Measurements from ENCODE around the gene BICD1. TPM values are rescaled to one million over a fixed set of nuclear protein-coding genes. Genes with fewer than 3 reads are reported as not detected.

BICD1 gene
- total RNA-seq, 1 experiment from 2014 or later = 41.3 TPM

GRCh38 chr12:32178341-32179010 lies 71.8 kb downstream of the BICD1 start:
- H3K79me2 ChIP-seq (ENCODE audit: low read depth) = no peaks in the 10 kb centered on the region
- BruUV-seq (replicated peaks) = no TSS peak
- CTCF ChIA-PET = no interaction called here

GRCh38 chr12:32179011-32179395 lies 72.4 kb downstream of the BICD1 start:
- TF ChIP-seq EZH2 (IDR thresholded peaks at IDR 0.05; ENCODE audit: low read depth) (no peak), CTCF (conservative IDR thresholded peaks at IDR 0.05) (no peak)
- ChIA-PET POLR2A (ENCODE audit: unreplicated experiment) (no interaction called here), CTCF (no interaction called here)
- Histone ChIP-seq H4K20me1 (ENCODE audit: insufficient read depth) (no peaks in the 10 kb centered on the region), H3F3A (ENCODE audit: insufficient read depth, low read depth) (peaks cover 3% of the 10 kb centered on the region; the same call in 1 of the 2 replicates), H3K9me2 (ENCODE audit: insufficient read depth) (no peaks in the 10 kb centered on the region), H3K27me3 (ENCODE audit: insufficient read depth, low read depth) (no peaks in the 10 kb centered on the region), H2AFZ (no peak overlapping the region), H3K4me1 (replicated peaks; ENCODE audit: insufficient read depth) (no peaks in the 10 kb centered on the region), H3K4me3 (no peak overlapping the region), H3K4me2 (no peak overlapping the region), H3K9me3 (ENCODE audit: insufficient read depth, low read depth) (no peaks in the 10 kb centered on the region), H3K79me2 (ENCODE audit: low read depth) (no peaks in the 10 kb centered on the region), H3K36me3 (ENCODE audit: low read depth) (no peaks in the 10 kb centered on the region), H3K27ac (no peak overlapping the region)
- no peak for DNase-seq
- intact Hi-C loops (cut with micrococcal nuclease; ENCODE audit: unreplicated experiment) = no loop called here
- BruUV-seq (replicated peaks) = no TSS peak

More at GRCh38 chr12:32178341-32179010, 71.8 kb downstream of the BICD1 start:
- no peaks in the 10 kb centered on the region for H3K9me3 ChIP-seq (ENCODE audit: insufficient read depth, low read depth)
- no peak overlapping the region for H3K27ac ChIP-seq
- no peaks in the 10 kb centered on the region for H4K20me1 ChIP-seq (ENCODE audit: insufficient read depth)
- POLR2A ChIA-PET (ENCODE audit: unreplicated experiment) = interaction anchor here (0.7 kb wide), 1 partner anchor 30 kb away, joined by 3 read pairs; no protein-coding TSS in a partner anchor
- DNase-seq = no peak
- H3K4me3 ChIP-seq = no peak overlapping the region
- H3K9me2 ChIP-seq (ENCODE audit: insufficient read depth) = no peaks in the 10 kb centered on the region
- no peak for TF ChIP-seq EZH2 (IDR thresholded peaks at IDR 0.05; ENCODE audit: low read depth)
- TF ChIP-seq CTCF (conservative IDR thresholded peaks at IDR 0.05) = no peak
- no peaks in the 10 kb centered on the region for H3K27me3 ChIP-seq (ENCODE audit: insufficient read depth, low read depth)
- no peak overlapping the region for H3K4me2 ChIP-seq
- H2AFZ ChIP-seq = no peak overlapping the region
- intact Hi-C loops (cut with micrococcal nuclease; ENCODE audit: unreplicated experiment) = no loop called here
- H3K4me1 ChIP-seq (replicated peaks; ENCODE audit: insufficient read depth) = no peaks in the 10 kb centered on the region
- no peaks in the 10 kb centered on the region for H3K36me3 ChIP-seq (ENCODE audit: low read depth)
- H3F3A ChIP-seq (ENCODE audit: insufficient read depth, low read depth) = peaks cover 3% of the 10 kb centered on the region; the same call in 1 of the 2 replicates

GRCh38 chr12:32181498-32182175 lies 75.0 kb downstream of the BICD1 start:
- no peak overlapping the region for H3K4me2 ChIP-seq
- BruUV-seq (replicated peaks) = no TSS peak
- no peak overlapping the region for H2AFZ ChIP-seq
- H3K27ac ChIP-seq = no peak overlapping the region
- H3K79me2 ChIP-seq (ENCODE audit: low read depth) = no peaks in the 10 kb centered on the region
- no peak overlapping the region for H3K4me3 ChIP-seq
- no peaks in the 10 kb centered on the region for H3K9me2 ChIP-seq (ENCODE audit: insufficient read depth)
- intact Hi-C loops (cut with micrococcal nuclease; ENCODE audit: unreplicated experiment) = no loop called here
- ChIA-PET CTCF (no interaction called here), POLR2A (ENCODE audit: unreplicated experiment) (interaction anchor here (0.5 kb wide), 1 partner anchor 43 kb away, joined by 3 read pairs; no protein-coding TSS in a partner anchor)
- no peaks in the 10 kb centered on the region for H3K4me1 ChIP-seq (replicated peaks; ENCODE audit: insufficient read depth)
- DNase-seq = no peak
- no peaks in the 10 kb centered on the region for H4K20me1 ChIP-seq (ENCODE audit: insufficient read depth)
- no peaks in the 10 kb centered on the region for H3K9me3 ChIP-seq (ENCODE audit: insufficient read depth, low read depth)
- H3F3A ChIP-seq (ENCODE audit: insufficient read depth, low read depth) = peaks cover 3% of the 10 kb centered on the region; the same call in 1 of the 2 replicates
- no peaks in the 10 kb centered on the region for H3K36me3 ChIP-seq (ENCODE audit: low read depth)
- H3K27me3 ChIP-seq (ENCODE audit: insufficient read depth, low read depth) = no peaks in the 10 kb centered on the region
- TF ChIP-seq CTCF (conservative IDR thresholded peaks at IDR 0.05) = no peak
- TF ChIP-seq EZH2 (IDR thresholded peaks at IDR 0.05; ENCODE audit: low read depth) = no peak

Measured in PC-9 (cell line).